Embryonic facial prominence (tissue), 1 donor: ENCODE data around the gene SULT2B1.

Experiments used
- DNase-seq: peaks from one replicate; pipeline ENCODE4 v3.0.0-alpha.2; 2016; ENCODE audit errors: extremely low spot score

SULT2B1 gene

DNA sequence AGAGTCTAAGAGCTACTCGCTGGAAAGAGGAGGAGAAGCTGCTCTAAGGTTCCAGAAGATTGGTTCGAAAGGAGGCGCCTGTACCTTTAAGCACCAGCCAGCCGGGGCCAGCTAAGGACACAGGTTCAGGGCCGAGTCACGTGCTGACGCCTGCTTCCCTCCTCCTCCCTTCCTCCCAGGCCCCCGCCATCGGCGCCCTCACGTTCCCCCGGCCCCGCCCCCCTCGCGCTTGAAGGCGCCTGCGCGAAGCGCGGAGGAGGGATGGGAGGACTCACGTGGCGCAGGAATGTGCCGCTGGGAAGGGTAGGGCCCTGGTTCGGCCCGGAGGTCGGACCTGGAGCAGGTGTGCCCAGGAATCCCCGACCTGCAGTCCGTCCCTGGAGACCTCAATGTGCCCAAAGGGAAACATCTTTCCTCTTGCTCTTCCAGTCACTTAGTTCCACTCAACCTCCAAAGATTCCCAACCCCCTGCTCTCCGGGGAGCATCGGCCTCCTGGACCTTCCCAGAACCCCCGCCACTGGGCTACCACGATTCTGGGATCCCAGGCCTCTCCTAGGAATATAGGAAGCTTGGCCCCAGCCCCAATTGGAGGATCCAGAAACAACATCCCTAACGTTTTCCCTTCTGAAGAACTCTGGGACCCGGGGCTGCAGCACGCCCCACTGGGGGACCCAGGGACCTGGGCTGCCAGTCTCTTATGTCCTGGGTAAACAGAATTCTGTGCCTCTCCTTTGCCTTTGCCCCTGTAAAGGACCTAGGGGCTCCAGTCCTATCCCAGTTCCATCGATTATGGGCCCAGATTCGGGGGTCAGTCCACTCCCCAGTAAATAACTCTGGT, 82.7 kb downstream of the SULT2B1 start:
- DNase-seq = peak; percentile 85

GRCh38 chr19:48635263-48635965, 83.4 kb downstream of the SULT2B1 start:
- no peak for DNase-seq

DNA sequence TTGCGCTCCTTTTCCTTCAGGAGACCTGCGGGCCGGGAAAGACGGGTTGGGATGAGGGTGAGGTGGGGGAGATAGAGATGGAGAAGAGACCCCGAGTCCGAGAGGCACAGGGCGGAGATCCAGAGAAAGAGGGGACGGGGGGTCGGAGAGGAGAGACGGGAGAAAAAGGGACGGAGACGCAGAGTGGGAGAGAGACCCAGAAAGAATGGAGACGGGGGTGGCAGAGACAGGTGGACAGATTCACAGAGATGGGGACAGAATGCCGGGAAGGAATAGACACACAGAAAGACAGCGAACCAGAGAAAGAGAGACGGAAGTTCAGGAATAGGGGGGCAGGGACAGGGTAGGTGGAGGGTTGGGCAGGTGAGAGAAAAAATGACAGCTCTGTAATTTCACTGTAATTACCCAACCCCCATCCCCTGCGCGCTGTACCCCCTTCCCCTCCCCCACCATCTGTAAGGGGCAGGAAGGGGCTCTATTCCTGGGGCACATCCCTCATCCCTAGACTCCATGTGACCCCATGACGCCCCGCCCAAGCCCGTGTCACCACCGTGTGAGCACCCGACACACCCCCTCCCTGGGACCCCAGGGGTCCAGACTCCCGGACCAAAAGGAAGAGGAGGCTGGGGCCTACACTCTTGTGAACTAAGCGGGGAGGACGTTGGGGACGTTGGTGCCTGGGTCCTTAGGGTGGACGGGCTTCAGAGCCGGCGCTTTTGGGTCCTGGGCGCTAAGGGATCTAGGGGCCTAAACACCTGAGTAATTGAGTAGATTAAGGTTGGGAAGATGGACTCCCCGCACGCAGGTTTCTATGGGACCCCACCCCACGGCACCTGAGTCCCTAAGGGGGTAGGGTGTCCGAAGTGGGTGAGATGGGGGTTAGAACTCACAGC, 84.2 kb downstream of the SULT2B1 start:
- no peak for DNase-seq

DNA sequence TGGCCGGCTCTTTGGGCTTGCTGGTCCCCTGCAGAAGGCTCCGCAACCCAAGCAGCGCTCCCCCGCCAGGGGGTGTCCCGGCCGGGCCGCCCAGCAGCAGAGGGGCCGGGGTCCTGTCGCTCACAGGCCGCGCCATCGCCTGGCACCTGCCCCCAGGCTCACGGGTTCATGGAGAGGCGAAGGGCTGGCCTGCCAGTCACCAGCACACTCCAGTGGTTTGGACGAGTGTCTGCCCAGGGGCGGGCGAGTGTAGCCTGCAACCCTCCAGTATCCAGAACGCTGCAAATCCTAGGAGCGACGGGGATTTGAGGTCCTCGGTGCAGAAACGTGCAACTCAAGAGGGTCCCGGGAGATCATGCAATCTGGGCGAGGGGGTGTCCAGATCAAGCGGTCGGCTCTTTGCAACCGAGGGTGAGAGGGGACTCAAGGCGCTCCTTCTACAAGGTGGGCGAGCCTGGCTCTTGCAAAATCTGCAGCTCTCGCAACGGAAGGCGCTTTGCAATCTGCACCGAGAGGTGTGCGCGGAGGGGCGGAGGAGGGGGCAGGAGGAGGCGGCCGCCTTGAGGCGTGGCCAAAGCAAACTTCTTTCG, 85.0 kb downstream of the SULT2B1 start, which contains the start of gene DBP:
TSS of gene DBP (minus strand) at position 521 of the 590 bp plus-strand sequence. CDS start at position 136, 385 bp downstream.
- DNase-seq = no peak

- peak; percentile 94 for DNase-seq
Observed at GRCh38 chr19:48637449-48637947, 85.5 kb downstream of the SULT2B1 start.

DNA sequence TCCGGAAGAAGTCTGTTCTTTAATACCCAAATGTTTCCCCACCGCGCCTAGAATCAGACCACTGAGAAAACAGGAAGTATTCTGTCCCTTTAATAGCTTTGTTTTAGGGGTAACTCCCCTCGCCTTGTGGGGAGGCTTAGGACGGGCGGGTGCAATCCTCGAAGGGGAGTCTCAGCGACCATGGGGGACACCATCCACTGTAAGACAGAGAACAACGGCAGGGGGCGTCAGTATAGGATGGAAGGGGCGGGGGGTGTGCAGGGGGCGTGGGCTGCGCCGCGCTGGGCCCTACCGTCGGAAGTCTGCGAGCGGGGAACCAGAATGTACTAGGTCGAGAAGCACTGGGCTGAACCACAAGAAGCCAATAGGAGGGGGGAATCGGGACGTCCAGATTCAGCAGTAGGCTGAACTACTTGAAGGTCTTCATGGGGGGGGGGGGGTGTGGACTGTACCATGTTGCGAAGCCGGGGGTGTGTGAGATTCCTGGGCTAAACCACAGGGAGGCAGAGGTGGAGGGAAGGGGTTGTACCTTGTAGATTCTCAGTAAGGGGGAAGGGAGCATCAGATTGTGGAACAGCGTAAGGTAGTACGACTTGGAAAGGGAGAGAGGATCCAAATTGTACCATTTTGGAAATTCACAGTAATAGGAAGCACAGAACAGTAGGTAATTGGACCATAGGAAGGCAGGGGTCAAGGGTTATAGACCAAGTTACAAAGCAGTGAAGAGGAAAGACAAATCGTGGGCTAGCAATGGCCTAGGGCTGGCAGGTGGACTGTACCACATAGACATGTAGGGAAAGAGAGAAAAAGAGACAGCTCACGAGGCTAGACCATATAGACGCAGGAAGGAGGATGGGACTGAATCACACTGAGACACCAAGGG, 86.2 kb downstream of the SULT2B1 start:
- peak; percentile 94 for DNase-seq

DNA sequence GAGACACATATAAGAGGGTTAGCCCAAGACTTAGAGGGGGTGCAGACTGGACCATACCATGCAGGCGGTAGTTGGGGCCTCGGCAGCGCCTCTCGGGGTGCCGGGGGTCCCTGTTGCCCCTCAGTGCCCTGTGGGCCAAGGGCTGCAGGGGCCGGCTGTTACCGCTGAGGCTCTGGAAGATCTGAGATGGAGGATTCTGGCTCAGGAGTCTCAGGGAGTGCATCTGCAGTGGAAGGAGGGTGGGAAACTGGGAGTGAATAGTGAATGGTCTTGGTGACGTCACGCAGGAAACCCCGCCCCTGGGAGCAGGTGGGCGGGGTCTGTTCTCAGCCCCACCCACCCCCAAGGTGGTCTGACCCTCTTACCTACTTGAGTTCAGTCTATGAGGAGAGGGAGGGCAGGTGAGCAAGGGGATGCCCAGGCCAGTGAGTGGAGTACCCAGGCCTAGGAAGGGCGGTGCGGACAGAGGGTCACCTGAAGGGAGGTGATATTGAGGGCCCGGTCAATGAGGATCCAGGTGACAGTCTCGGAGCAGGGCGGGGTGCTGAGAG, 86.9 kb downstream of the SULT2B1 start:
- no peak for DNase-seq

GRCh38 chr19:48639483-48640375, 87.8 kb downstream of the SULT2B1 start:
- no peak for DNase-seq

DNA sequence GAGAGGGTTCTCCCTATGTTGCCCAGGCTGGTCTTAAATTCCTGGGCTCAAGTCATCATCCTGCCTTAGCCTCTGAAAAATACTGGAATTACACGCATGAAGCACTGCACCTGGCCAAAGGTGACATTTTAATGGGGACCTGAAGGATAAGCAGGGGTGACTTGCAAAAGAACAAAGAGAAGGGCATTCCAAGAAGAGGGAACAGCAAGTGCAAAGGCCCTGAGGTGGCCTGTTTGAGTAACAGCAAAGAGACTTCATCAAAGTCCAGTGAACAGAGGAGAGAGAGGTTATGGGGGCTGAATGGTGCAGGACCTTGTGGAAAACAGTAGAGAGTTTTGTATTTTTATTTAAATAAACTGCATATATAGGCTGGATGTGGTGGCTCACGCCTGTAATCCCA, 89.9 kb downstream of the SULT2B1 start:
- peak; percentile 5 for DNase-seq

DNA sequence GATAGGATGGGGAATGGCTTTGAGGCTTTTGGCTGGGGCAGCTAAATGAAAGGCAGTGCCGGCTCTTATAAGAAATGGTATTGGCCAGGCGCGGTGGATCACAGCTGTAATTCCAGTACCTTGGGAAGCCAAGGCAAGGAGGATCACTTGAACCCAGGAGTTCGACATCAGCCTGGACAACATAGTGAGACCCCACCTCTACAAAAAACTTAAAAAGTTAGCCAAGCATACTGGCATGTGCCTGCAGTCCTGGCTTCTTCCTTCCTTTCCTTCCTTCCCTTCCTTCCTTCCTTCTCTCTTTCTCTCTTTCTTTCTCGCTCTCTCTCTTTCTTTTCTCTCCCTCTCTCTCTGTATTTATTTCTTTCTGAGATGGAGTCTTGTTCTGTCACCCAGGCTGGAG, 90.9 kb downstream of the SULT2B1 start:
- no peak for DNase-seq

DNA sequence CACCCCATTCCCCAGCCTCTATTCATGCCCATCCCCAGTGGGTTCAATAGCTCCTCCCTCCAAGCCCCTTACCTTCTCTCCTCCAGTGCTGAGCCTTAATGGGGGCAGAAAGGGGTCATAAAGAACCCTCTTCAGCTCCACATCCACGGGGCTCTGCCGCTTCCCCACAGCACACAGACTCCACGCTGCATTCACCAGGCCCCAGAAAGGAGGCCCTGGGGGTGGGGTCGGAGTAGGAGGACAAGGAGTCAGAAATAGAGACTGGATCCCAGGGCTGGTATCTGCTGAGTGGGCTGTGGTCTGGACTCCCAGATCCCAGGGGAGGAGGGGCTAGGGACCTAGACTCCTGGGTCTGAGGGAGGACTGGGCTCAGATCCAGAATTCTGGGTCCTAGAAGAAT, 92.4 kb downstream of the SULT2B1 start:
- peak; percentile 5 for DNase-seq

- DNase-seq = peak; percentile 74
Observed at GRCh38 chr19:48644839-48645619, 93.1 kb downstream of the SULT2B1 start.

GRCh38 chr19:48645620-48646000, 93.6 kb downstream of the SULT2B1 start:
- no peak for DNase-seq

DNA sequence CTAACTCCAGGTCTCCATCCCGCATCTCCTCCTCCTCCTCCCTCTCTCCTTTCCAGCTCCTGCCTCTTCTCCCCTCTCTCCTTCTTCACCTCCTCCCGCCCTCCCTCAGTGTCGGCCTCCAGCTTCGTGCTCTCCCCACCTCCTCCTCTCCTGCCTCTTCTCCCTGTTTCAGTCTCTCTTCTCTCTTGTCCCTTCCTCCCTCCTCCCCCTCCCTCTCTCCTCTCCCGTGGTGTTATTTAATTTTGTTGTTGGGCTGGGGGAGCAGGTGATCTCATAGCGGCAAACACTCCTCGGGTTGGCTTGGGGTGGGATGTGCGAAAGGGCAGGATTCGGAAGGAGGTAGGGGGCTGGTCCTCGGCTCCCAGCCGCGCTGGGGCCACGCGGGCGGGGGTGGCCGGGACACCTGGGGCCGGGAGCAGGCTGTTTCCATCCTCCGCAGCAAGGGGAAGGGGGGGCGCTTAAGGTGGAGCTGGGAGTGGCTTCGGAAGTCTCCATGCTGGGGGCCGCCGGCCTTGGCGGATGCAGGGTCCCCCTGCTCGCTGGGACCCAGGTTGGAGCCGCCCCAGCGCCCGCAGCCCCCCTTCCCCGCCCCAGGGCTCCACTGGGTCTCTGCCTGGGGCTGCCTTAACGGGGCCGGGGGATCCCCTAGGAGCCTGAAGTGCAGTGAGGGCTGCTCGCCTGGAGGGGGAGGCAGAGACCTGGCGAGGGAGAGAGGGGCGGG, 94.2 kb downstream of the SULT2B1 start, which contains the start of gene CA11:
TSS of gene CA11 (minus strand) at position 187 of the 721 bp plus-strand sequence. CDS start 555 bp downstream, outside the sequence.
- peak; percentile 85 for DNase-seq

DNA sequence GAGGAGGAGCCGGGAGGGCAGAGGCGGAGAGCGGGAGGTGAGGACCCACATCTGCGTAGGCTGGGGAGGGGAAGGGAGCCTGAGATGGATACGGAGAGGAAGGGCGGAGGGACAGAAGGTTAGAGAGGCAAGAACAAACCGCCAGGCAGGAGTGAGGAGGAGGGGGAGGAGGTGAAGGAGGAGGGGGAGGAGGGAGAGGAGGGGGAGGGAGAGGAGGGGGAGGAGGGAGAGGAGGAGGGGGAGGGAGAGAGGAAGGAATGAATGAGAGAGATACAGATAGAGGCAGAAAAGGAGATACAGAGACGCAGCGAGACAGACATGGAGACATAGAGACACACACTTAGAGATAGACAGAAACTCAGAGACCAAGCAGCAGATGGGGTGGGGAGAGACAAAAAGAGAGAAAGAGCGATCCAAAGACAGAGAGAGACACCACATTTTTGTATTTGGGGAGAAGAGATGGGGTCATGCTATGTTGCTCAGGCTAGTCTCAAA, 94.8 kb downstream of the SULT2B1 start:
- DNase-seq = peak; percentile 5

- peak; percentile 3 for DNase-seq
Observed at GRCh38 chr19:48648134-48648533, 96.2 kb downstream of the SULT2B1 start.
